OCI-LY7 (cell line): ENCODE data around the gene CREB5. TPM values are rescaled to one million over a fixed set of nuclear protein-coding genes. Genes with fewer than 3 reads are reported as not detected.

ENCODE experiments used
- BruUV-seq: library from RNA; stranded (reverse); fragments of 400-500 nt; replicated peaks from 2 replicates; lab custom pipeline; 2021; lab: Mats Ljungman, UMichigan
- CTCF ChIA-PET: fragments of 300-600 bp; sonication (Branson Sonifier 250); formaldehyde crosslinking; loops from one replicate; lab custom pipeline; 2022; ENCODE audit warnings: antibody characterized with exemption; ENCODE audit not compliant: unreplicated experiment; lab: Charles Lee
- POLR2A ChIA-PET: fragments of 300-600 bp; sonication (Branson Sonifier 250); formaldehyde crosslinking; loops from one replicate; lab custom pipeline; 2022; ENCODE audit warnings: antibody characterized with exemption; lab: Charles Lee
- DNase-seq: peaks from one replicate; pipeline ENCODE4 v3.0.0-alpha.2; 2015; ENCODE audit warnings: low spot score
- H2AFZ ChIP-seq: fragments of 200-600 bp; sonication (generic), shearing (Covaris generic); 2 replicates; pipeline ENCODE4 v1.6.1; 2014; ENCODE audit warnings: mild to moderate bottlenecking, antibody characterized with exemption, low read length, moderate library complexity
- H3K27ac ChIP-seq: fragments of 200-600 bp; sonication (generic); 2 replicates; pipeline ENCODE4 v1.5.1; 2014; ENCODE audit warnings: mixed run types, low read depth, mild to moderate bottlenecking, moderate library complexity, low read length, inconsistent platforms; ENCODE audit not compliant: poor library complexity, severe bottlenecking
- H3K36me3 ChIP-seq: fragments of 200-600 bp; sonication (generic); 2 replicates; pipeline ENCODE4 v1.6.1; 2014; ENCODE audit warnings: mild to moderate bottlenecking, antibody characterized with exemption, low read length, moderate library complexity, mixed read lengths; ENCODE audit not compliant: insufficient read depth
- H3K4me1 ChIP-seq: fragments of 200-600 bp; sonication (generic); 2 replicates; pipeline ENCODE4 v1.5.1; 2014; ENCODE audit warnings: mild to moderate bottlenecking, low read length; ENCODE audit not compliant: insufficient read depth, poor library complexity, severe bottlenecking
- H3K4me2 ChIP-seq: fragments of 200-600 bp; sonication (generic); 2 replicates; pipeline ENCODE4 v1.6.1; 2014; ENCODE audit warnings: mild to moderate bottlenecking, low read length
- H3K4me3 ChIP-seq: fragments of 200-600 bp; sonication (generic); 2 replicates; pipeline ENCODE4 v1.5.1; 2014; ENCODE audit warnings: mild to moderate bottlenecking, low read depth, low read length; ENCODE audit not compliant: poor library complexity, severe bottlenecking
- H3K79me2 ChIP-seq: fragments of 200-600 bp; sonication (generic); 2 replicates; pipeline ENCODE4 v1.6.1; 2016; ENCODE audit warnings: low read depth, mild to moderate bottlenecking, low read length, moderate library complexity, mixed read lengths; ENCODE audit not compliant: insufficient read depth
- H3K9me2 ChIP-seq: fragments of 200-600 bp; sonication (generic); 2 replicates; pipeline ENCODE4 v1.6.1; 2016; ENCODE audit warnings: mild to moderate bottlenecking, low read length, mixed read lengths; ENCODE audit not compliant: insufficient read depth
- H3K9me3 ChIP-seq: fragments of 200-600 bp; sonication (generic); 2 replicates; pipeline ENCODE4 v1.6.1; 2014; ENCODE audit warnings: mild to moderate bottlenecking, mixed run types, low read length, mixed read lengths
- H4K20me1 ChIP-seq: fragments of 200-600 bp; sonication (generic); 2 replicates; pipeline ENCODE4 v1.6.1; 2014; ENCODE audit warnings: mild to moderate bottlenecking, antibody characterized with exemption, low read length, moderate library complexity, mixed read lengths; ENCODE audit not compliant: insufficient read depth
- CTCF ChIP-seq: fragments of 200-600 bp; sonication (generic); conservative IDR thresholded peaks from 2 replicates; pipeline ENCODE4 v1.5.1; 2014; ENCODE audit warnings: mild to moderate bottlenecking, antibody characterized with exemption, low read length, moderate library complexity, mixed read lengths
- EZH2phosphoT487 ChIP-seq: fragments of 200-600 bp; sonication (generic); IDR thresholded peaks from 2 replicates; pipeline ENCODE4 v1.6.1; 2018; ENCODE audit warnings: low read depth, borderline replicate concordance, mild to moderate bottlenecking, mixed run types, antibody characterized with exemption, low read length, moderate library complexity, mixed read lengths
- intact Hi-C: fragments of 100-400 bp; cut with micrococcal nuclease; formaldehyde crosslinking; loops from one replicate; pipeline ENCODE4 v1.10.0; 2022; ENCODE audit not compliant: unreplicated experiment
- total RNA-seq, 2 experiments: library from RNA; depleted of rRNA in 1 of 2; stranded (reverse); fragments of >200 nt in 1 of 2; shearing (Covaris generic) in 1 of 2; gene quantifications; 2 replicates each; pipeline ENCODE4 v1.2.3, GENCODE V29; 2014 to 2022

CREB5 gene
- total RNA-seq, 2 experiments from 2014 or later = 2.0 to 13.3 TPM

GRCh38 chr7:28649811-28650210, 237.5 kb downstream of the CREB5 start:
- ChIA-PET CTCF (no interaction called here), POLR2A (interaction anchor here (0.5 to 1.2 kb wide), 3 partner anchors 10 to 180 kb away, joined by 3 to 4 read pairs (median 3); no protein-coding TSS in a partner anchor)
- no peak overlapping the region for H3K4me2 ChIP-seq
- no peaks in the 10 kb centered on the region for H3K9me2 ChIP-seq
- peaks cover 4% of the 10 kb centered on the region; the same call in 1 of the 2 replicates for H4K20me1 ChIP-seq
- H3K79me2 ChIP-seq = no peaks in the 10 kb centered on the region
- H2AFZ ChIP-seq = no peak overlapping the region
- no peaks in the 10 kb centered on the region for H3K36me3 ChIP-seq
- H3K27ac ChIP-seq = no peak overlapping the region
- intact Hi-C loops = no loop called here
- H3K4me1 ChIP-seq = no peaks in the 10 kb centered on the region
- no peak for TF ChIP-seq CTCF
- H3K4me3 ChIP-seq = no peak overlapping the region
- no peak for DNase-seq
- BruUV-seq = no TSS peak
- H3K9me3 ChIP-seq = no peaks in the 10 kb centered on the region

- Histone ChIP-seq H3K9me2 (no peaks in the 10 kb centered on the region), H3K4me2 (no peak overlapping the region), H4K20me1 (peaks cover 4% of the 10 kb centered on the region; the same call in 1 of the 2 replicates), H3K27ac (no peak overlapping the region), H3K4me1 (no peaks in the 10 kb centered on the region), H3K4me3 (no peak overlapping the region), H2AFZ (no peak overlapping the region), H3K36me3 (no peaks in the 10 kb centered on the region), H3K9me3 (no peaks in the 10 kb centered on the region), H3K79me2 (no peaks in the 10 kb centered on the region)
- POLR2A ChIA-PET = interaction anchor here (1.6 kb wide), 1 partner anchor 16 kb away, joined by 5 read pairs; no protein-coding TSS in a partner anchor
- DNase-seq = no peak
- no peak for TF ChIP-seq EZH2phosphoT487
- no TSS peak for BruUV-seq
- CTCF ChIA-PET = no interaction called here
- intact Hi-C loops = no loop called here
These were observed 241.8 kb downstream of the CREB5 start for GRCh38 chr7:28654110-28654509.

GRCh38 chr7:28656529-28656928, 244.2 kb downstream of the CREB5 start:
- Histone ChIP-seq H3K9me2 (no peaks in the 10 kb centered on the region), H3K9me3 (peaks cover 7% of the 10 kb centered on the region; the same call in 1 of the 2 replicates), H3K4me3 (no peak overlapping the region), H3K36me3 (no peaks in the 10 kb centered on the region), H3K79me2 (no peaks in the 10 kb centered on the region), H3K4me1 (no peaks in the 10 kb centered on the region), H3K27ac (no peak overlapping the region), H3K4me2 (no peak overlapping the region), H2AFZ (no peak overlapping the region), H4K20me1 (no peaks in the 10 kb centered on the region; the same call in 1 of the 2 replicates)
- ChIA-PET CTCF (no interaction called here), POLR2A (no interaction called here)
- no peak for TF ChIP-seq CTCF
- no peak for TF ChIP-seq EZH2phosphoT487
- intact Hi-C loops = no loop called here
- no peak for DNase-seq
- BruUV-seq = no TSS peak
